AG04449 (cell line): ENCODE results near the gene OPRM1.

Source experiments
- CTCF ChIA-PET: fragments of 350-600 bp; formaldehyde crosslinking; extraction: SDS; loops from one replicate; lab custom pipeline; 2021; ENCODE audit warnings: antibody characterized with exemption; lab: Yijun Ruan, JAX
- POLR2A ChIA-PET: fragments of 400-600, 350-600 bp; formaldehyde crosslinking; extraction: SDS; loops from one replicate; lab custom pipeline; 2020; ENCODE audit warnings: antibody characterized with exemption, inconsistent platforms; lab: Yijun Ruan, JAX
- DNase-seq: peaks from one replicate; pipeline ENCODE4 v3.0.0-alpha.2; 2010; ENCODE audit warnings: low read depth, low spot score
- H3K4me3 ChIP-seq: 2 replicates; pipeline ENCODE4 v1.5.1; 2011; ENCODE audit warnings: low read depth, mild to moderate bottlenecking, control low read depth, low read length
- TF ChIP-seq, protein P1 (sequence below): IDR thresholded peaks from one replicate; pipeline ENCODE4 v1.5.1; 2011; ENCODE audit warnings: mild to moderate bottlenecking, moderate library complexity, low read length, control low read depth, inconsistent platforms; ENCODE audit not compliant: insufficient read depth; ENCODE audit errors: missing control alignments

The OPRM1 gene

DNA sequence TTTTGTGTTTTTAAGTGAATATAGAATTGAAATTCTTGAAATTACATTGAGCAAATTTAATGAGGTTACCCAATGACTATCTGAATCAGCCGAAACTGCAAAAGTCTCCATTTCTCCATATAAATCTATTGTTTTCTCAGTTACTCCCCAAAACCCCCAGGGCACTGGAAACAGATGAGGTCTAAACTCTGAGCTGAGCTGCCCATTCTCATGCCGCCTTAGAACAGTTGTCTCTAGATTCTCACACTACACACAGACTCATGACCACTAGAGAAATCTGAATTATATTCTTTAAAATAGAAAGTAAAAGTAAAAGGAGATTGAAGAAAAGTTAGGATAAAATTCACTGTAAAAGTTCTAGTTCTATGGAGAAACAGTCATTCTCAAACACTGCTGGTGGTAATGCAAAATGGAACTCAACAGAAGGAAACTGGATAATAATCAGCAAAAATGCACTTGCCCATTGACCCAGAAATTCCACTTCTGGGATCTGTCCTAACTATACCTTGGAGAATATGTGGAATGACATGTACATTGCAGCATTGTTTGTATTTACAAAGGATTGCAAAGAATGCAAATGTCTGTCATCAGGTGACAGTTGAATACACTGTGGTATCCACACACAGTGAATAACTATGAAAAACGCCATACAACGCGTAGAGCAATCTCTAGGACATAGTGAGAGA, 192.0 kb downstream of the OPRM1 start:
- POLR2A ChIA-PET, result no interaction called here
- TF ChIP-seq, protein P1, sequence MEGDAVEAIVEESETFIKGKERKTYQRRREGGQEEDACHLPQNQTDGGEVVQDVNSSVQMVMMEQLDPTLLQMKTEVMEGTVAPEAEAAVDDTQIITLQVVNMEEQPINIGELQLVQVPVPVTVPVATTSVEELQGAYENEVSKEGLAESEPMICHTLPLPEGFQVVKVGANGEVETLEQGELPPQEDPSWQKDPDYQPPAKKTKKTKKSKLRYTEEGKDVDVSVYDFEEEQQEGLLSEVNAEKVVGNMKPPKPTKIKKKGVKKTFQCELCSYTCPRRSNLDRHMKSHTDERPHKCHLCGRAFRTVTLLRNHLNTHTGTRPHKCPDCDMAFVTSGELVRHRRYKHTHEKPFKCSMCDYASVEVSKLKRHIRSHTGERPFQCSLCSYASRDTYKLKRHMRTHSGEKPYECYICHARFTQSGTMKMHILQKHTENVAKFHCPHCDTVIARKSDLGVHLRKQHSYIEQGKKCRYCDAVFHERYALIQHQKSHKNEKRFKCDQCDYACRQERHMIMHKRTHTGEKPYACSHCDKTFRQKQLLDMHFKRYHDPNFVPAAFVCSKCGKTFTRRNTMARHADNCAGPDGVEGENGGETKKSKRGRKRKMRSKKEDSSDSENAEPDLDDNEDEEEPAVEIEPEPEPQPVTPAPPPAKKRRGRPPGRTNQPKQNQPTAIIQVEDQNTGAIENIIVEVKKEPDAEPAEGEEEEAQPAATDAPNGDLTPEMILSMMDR, result no peak
- CTCF ChIA-PET, result no interaction called here
- no peak overlapping the region for H3K4me3 ChIP-seq
- DNase-seq, result no peak

DNA sequence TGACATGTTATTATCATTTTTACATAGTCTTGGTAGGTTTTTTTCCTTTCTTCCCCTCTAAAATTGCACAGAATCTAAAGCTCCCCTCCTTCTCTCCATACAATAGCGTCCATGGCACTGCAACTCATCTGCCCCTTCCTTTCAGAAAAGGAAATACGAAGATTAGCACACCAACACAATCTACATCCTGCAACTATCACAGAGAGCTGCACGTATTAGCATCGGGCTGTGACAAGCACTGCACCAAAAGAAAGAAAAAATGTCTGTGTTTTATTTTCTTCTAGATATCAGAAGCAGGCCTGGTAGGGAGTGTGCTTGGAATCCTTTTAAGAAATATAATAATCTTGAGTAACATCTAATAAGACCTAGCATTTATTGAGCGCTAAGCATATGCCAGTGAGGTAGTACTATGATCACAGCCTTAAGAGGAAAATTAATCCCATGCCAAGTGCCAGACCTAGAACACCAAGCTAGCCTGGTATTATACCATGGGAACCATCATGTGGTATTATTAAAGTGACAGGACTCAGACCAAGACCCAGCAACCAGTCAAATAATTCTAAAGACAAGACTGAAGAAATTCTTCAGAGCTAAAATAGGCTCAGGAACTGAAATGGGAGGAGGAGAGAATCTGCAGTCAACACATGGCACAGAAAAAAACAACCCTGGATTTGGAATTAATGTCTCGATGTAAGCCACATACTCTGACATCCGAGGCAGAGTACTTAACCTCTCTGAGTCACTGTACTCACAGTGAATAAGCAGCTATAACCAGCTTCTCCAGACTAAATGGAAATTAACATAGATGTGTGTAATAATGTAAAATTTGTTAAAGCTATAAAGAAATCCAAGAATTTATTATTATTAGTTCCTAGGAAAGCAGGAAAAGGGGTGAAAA, 193.2 kb downstream of the OPRM1 start:
- DNase-seq, result no peak
- H3K4me3 ChIP-seq, result no peak overlapping the region
- TF ChIP-seq, protein P1, result no peak
- POLR2A ChIA-PET, result interaction anchor here (0.5 kb wide), 1 partner anchor 87 kb away, joined by 3 read pairs; no protein-coding TSS in a partner anchor
- CTCF ChIA-PET, result interaction anchor here (0.7 kb wide), 1 partner anchor 277 kb away, joined by 3 read pairs; no protein-coding TSS in a partner anchor

DNA sequence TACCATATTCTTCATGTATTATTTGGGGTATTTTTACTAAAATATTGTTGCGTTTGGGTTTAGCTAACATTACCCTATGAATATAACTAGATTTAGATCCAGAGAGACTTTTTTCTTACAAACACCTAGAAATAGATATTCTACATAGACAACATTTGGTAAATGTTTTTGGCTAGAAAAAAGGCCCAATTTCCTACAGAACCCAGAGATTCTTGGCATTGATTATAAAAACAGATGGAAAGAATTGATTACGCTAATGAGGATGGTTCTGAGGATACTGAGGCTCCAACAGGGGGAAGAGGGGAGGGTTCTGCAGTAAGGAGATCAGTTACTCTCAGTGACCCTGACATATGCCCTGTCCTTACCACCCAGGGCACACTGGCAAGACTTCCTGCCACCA, 194.3 kb downstream of the OPRM1 start:
- POLR2A ChIA-PET, result no interaction called here
- no peak overlapping the region for H3K4me3 ChIP-seq
- CTCF ChIA-PET, result no interaction called here
- TF ChIP-seq, protein P1, result no peak
- DNase-seq, result no peak

DNA sequence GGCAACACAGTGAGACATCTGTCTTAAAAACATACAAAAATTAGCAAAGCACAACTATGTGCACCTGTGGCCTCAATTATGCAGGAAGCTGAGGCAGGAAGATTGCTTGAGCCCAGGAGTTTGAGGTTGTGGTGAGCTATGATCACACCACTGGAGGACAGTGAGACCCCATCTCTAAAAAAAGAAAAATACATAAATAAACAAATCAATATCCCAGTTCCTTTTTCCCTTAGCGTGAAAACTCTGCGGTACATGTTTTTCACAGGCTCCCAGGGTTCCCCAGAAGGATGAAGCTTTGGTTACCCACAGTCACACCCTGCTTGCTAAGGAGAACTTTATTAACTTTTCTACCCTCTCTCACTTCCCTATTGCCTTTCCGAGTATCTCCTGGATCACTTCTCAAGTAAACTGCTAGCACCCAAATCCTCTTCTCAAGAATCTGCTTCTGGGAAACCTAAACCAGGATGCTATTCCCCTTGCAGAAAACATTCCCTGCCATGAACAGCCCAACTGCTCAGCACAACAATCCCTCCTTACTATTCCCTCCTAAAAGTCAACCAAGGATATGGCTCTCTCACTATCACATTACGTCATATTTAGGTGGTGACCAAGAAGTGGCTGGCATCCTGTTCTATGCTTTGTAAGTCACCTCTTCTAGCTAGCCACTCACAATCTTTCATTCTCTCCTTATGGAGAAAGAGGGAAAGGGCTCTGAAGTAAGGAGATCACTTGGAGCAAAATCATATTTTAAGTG, 195.2 kb downstream of the OPRM1 start:
- CTCF ChIA-PET, result no interaction called here
- TF ChIP-seq, protein P1, result no peak
- no peak overlapping the region for H3K4me3 ChIP-seq
- POLR2A ChIA-PET, result interaction anchor here (0.7 kb wide), 1 partner anchor 136 kb away, joined by 3 read pairs; no protein-coding TSS in a partner anchor
- no peak for DNase-seq

DNA sequence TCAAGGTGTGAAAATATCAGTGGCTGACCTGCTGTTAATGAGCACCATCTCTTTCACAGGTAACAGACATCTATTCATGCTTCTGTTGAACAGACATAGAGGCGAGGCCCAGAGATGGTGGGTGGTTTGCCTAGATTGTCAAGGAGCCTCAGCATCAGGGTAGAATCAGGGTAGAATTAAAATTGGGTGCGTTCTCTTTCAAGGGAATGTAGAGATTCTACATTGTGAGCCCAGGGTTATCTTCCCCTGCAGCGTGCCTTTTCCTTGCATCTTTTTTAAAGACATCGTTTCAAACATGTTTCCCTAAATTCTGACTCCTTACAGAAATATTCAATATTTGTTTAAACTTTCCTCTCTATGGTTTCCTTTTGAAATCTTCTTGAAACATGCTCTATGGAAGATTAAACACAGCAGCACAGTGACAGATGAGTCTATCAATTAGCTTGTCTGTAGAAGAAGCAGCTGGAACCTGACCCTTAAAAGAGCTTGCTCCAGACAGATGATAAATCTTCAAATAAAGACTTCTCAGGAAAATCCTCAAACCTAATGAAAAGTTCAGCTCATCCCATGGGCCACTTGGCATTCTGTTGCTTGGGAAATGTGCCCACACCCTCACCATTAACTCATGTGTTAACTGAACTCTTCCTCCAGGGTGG, 197.7 kb downstream of the OPRM1 start:
- TF ChIP-seq, protein P1, result no peak
- DNase-seq, result no peak
- H3K4me3 ChIP-seq, result no peak overlapping the region

More for the DNA sequence above, 197.7 kb downstream of the OPRM1 start:
- CTCF ChIA-PET, result interaction anchor here (1.0 kb wide), 1 partner anchor 28 kb away, joined by 3 read pairs; no protein-coding TSS in a partner anchor
- POLR2A ChIA-PET, result no interaction called here
